GM19455 (cell line): ENCODE data around the gene FAM163B.
"Not testable (repeated sequence)": the region's sequence is repeated elsewhere in the genome, so short reads cannot be mapped to it uniquely, and the experiment has no call there.

ENCODE experiments used
- ATAC-seq: cut with Tn5 transposase; IDR thresholded peaks from one replicate; pipeline ENCODE4 v1.9.1; 2021; ENCODE audit not compliant: unreplicated experiment

FAM163B gene

DNA sequence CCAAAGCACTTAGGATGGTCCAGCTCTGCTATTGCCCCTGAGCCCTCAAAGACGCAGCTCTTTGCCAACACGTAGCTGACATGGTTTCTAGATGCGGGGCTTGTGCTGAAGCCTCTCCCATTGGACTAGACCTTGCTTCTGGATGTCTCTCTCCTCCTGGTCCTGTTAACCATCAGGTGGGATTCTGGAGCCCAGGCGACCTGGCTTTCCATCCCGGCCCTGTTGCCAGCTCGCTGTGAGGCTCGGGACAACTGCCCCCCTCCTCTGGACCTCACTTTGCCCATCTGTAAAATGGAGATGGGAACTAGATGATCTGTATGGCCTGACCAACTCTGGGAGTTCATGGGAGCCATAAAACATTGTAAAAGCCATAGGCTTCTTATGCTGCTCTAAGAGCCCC, 31.0 kb upstream of the FAM163B start:
- no peak for ATAC-seq

DNA sequence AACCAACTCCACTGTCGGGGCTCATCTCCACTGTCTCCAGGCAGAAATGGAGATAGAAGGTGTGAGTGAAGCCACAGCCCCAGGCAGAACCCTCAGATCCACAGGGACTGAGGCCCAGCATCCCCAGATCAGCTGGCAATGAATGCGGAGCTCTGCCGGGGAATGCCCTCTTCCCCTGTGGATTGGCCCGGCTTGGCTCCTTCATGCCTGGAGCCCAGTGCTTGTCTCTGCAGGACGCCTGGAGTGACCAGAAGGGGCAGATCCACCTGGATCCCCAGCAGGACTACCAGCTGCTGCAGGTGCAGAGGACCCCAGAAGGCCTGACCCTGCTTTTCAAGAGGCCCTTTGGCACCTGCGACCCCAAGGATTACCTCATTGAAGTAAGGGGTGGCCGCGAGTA, 30.4 kb upstream of the FAM163B start:
- no peak for ATAC-seq

DNA sequence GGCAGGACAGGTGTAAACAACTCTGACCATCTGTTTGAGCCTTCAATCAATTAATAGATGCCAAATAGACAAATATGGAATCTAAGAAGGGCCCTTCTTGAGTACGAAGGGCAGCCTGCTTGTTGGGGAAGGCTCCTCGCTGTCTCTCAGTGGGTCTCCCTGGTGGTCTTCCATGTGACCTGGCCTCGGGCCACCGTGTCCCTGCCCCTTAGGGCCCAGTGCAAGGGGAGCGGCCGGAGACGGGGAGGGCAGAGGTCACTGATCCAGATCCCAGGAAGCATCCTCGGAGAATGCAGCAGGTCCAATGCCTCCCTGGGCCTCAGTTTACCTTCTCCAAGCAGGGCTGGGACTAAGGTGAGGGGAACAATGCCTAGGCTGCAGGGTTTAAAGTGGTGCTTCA, 29.5 kb upstream of the FAM163B start:
- no peak for ATAC-seq

DNA sequence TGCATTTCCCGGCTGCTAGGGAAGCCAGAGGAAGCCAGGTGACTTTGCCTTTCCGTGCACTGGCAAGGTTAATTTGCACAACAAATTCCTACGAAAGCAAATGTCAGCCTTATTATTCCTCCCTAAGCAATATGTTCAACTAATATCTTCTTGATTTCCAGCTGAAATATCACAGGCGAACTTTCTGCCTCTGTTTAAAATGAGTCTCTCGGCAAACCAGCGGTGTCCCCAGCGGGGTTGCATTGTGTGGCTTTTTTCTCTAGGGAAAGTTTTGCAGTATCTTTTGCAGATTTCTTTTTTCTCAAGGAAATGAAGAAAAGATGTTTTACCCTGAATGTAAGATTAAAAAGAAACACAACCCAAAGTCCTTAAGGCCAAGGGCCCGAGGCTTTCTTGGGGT, 28.9 kb upstream of the FAM163B start:
- no peak for ATAC-seq

DNA sequence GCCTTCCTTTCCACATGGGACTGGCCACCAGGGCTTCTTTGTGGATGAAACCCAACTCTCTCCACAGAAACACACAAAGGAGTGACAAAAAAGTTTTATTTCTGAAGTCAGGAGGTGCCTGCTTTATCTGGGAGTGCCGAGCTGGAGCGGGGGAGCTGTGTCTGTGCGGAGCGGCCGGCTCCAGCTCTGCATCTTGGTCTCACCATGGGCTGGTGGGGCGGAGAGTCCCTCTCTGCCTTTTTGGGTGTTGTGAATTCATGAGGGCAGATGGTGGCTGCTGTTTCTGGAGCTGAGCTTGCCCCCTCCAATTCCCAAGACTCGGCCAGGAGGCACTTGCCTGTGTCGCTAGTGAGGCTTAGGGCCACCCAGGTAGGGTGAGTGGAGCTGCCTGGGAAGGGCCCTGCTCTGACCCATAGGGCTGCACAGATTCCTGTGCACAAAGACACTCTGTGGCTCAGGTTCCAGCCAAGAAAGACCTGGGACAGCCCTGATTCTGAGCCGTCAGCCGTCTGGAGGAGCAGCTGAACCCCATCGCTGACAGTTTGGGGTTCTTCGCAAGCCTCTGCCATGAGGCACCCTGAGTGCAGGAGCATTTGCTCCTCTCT, 28.4 kb upstream of the FAM163B start:
- ATAC-seq = no peak

DNA sequence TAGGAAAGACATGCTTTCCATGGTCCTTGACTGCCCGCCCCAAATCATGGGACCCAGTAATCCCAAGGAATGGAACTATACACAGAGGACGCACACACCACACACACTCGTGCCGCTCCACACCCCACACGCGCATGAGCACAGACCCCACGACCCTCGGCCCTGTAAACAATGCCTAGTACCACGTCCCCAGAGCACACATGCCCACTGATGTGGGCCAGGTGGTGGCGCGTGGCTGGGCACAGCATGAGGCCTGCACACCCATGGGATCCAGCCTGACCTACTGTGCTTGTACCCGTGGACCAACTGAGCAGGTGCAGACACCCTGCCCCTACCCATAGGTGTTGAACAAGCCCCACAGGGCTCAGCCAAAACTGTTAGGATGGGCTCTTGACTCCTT, 27.7 kb upstream of the FAM163B start:
- ATAC-seq = no peak

DNA sequence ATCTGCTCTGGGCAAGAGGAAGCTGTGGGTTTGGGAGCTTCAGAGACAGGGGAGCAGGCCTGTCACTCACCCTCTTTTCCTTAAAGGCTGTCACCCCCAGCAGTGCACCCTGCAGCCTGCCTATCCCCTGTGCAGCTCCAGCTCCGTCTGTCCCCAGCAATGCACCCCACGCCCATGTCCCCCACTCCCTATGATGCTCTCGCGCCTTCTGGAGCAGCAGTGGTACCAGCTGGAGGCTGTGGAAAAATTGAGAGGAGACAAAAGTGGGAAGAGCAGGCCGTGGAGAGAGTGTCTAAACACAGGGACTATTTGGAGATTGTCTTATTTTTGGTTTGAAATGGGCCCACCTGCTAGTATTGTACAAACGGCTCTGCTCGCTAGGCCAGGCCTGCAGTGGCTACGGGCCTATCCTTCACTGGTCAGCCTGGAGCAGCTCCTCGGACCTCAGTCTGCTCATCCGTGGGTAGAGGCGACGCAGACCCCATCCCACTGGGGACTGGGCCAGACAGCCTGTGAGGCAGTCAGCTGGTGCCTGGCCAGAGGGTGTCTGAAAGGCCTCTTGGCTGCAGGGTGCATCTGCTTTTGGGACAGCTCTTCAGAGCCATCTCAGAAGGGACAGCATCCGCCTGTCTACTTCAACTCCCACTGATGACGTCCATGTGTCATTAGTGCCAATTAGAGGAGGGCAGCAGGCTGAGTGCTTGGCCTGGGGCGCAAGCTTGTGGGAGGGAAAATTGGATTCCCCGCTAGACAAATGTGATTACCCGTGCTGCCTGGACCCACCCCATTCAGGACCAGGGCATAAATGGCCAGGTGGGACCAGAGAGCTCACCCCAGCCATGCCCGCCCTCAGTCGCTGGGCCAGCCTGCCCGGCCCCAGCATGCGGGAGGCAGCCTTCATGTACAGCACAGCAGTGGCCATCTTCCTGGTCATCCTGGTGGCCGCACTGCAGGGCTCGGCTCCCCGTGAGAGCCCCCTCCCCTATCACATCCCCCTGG, 26.6 kb upstream of the FAM163B start, which contains the start of gene DBH:
DBH (plus strand) TSS at position 831 of the 999 bp plus-strand sequence; CDS start at position 840, 9 bp downstream.
- ATAC-seq = no peak

DNA sequence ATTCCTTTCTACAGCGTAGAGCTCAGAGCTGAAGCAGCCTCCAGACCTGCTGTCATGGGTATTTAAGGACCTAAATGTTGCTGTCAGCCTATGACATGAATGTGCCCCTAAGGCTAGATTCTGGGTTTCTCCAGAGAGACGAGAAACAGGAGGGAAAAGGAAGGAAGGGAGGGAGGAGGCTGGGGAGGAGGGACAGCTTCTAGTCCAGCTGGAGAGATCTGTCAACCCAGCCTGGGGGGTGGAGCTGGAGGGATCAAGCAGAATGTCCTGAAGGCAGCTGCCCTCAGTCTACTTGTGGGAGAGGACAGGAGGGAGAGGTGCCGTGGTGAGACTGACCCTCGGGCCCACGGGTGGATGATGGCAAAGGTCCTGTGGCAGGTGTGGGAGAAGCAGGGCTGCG, 25.9 kb upstream of the FAM163B start:
- no peak for ATAC-seq

DNA sequence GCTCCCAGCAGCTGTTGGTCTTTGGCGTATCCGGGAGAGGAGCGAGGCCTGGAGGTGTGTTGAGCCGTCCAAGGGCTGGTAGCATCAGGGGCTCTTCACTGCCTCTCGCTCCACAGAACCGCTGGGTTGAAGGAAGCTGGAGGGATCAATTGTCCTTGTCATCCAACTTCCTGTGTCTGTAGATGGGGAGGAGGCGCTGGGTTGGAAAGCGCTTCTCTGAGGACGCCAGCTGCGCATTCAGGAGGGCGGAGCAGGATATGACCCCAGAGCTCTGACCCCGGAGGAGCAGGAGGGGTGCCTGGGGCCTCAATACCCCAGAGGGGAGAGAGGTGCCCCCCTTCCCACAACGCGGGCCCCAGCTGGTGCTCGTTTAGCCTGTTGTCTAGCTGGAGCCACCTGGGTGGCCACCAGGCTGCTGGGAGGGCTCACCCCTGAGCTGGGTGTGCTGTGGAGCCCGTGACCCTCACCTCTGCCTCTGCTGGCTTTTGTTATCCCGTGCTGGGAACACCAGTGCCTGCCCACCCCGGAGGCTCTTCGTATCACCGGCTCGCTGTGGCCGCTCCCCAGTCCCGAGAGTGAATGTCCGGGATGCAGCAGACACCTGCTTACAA, 25.0 kb upstream of the FAM163B start:
- ATAC-seq = no peak

DNA sequence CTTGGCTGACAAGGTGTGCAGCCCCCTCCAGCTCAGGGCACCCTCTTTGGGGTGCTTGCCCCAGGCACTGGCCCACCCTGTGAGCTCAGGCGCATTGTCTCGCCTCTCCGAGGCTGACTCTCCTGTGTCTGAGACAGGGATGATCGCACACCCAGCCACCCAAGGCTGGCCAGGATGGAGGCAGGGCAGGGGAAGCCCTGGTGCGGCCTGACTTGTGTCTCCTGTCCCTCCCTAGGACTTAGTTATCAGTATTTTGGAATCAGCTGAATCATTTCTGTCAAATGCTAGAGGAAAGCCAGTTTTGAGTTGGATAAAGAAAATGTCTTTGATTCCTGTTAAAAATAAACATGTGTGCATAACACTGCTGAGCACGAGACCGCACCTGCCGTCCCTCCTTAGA, 24.5 kb upstream of the FAM163B start:
- ATAC-seq = no peak

DNA sequence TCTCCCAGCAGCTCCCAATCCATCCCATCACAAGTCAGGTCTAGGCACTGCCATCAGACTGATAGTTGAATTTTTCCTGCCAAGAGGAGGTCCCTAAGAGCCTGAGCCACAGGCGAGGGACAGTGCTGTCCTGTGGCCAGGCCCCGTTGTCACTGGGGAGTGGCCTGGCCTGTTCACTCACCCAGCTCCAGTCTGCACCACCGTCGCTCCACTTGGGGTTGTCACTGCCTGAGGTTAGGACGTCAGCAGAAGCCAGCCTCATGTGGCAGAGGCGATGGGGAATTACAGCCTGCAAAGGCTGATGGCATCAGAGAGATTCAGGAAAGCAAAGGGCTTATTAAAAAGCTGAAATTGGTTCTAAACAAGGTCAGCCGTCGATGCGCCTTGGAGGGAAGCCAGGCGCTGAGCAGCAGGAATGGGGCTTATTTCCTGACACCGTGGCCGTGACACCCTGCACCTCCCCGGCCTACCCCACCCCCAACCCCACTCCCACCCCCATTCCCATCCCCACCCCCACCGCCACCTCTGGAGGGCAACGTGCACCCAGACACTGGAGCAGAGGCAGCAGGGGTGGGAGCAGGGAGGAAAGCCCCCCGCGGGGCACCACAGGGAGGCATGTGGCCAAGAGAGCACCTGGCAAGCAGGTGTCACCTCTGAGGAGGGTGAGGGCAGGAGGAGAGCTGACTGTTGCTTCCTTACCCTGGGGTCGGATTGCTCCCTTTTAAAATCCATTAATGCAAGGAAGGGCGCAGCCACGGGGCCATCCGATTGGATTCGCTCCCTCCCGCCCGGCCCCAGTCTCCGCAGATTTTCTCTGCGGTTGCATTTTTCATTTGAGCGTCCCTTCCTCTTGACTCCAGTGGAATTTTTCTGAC, 23.9 kb upstream of the FAM163B start:
- no peak for ATAC-seq

DNA sequence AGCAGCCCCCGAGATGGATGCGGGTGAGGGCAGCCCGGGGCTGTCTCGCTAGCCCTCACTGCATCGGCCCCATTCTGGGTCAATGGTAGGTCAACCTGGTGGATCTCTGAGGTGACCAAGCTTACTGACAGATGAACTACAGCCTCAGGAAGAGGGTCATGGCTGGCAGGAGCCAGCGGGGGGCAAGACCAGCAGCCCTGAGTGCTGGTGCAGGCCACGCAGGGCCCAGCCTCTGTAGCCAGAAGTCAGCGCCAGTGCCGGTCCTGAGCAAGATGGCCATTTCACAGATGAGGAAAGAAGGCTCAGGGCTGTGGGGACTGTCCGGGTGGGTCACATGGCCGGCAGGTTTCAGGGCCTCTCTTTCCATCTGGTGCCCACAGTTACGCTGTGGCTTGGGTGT, 21.9 kb upstream of the FAM163B start:
- ATAC-seq = no peak

DNA sequence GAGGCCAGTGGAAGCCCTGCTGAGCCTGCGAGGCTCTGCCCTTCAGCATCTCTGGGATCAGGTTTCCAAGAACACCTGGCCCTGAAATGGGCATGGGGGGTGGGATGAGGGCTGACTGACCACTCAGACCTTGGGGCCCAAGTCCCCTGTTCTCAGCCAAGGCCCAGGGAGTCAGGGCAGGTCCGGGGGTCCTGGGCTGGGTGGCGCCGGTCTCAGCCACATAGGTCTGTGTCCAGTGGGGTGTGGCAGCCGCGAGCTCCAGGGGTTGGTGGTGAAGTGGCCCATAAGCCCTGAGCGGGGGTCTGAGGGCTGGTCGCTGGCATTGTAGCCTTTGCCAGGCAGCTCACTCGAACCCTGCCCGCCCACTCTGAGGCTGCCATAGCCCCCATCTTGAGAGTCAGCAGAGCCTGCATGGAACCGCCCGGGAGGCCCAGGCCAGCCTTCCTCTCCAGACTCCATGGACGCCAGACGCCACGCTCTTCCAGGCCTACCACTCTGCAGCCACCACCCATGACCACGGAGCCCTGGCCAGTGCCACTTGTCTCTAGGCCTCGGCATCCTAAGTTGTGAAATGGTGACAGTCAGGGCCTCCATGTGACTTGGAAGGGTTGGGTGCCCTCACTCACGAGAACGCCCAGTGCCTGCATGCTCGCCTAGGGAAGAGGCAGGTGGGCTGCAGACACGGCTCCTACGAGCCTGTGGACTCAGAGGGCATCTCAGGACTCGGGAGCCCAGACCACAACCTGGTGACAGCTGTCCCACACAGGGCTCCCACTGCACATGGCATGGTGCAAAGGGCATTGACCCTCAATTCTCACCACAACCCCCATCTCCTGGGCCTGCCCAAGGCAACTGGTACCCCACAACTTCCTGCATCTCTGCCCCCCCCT, 20.3 kb upstream of the FAM163B start:
- no peak for ATAC-seq

DNA sequence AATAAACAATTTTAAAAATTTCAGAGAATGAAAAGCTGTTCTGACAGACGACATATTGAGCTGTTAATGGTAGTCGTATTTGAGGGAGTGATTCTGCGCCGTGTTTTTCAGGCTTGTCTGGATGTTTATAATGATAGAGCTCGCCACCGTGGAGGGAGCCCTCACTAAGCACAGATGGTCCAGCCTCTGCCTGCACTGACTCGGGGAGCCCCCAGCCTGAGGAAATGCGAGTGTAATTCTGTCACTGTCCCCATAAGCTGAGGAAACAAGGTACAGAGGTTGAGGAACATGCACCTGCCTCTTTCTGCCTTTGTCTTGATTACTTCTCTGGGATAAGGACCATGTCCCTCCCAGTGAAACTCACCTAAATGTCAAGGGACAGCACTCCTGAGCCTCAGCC, 19.6 kb upstream of the FAM163B start:
- no peak for ATAC-seq

DNA sequence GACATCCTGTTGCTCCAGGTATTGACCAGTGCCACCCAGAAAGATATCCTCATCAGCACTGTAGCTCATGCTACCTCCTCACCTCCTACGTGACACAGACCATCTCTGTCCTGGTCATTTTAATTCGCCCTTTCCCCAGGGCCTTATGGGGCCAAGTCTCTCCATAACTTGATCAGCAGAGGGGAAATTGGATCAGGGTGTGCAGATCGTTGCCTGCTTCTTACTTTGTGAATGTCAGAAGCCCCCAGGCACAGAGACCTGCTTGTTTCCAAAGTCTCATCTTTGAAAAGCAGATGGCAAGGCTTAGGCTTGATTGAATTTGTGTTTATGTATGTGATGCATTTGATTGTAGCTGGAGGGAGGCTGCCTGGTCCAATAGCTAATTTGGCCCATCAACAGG, 18.2 kb upstream of the FAM163B start:
- no peak for ATAC-seq

DNA sequence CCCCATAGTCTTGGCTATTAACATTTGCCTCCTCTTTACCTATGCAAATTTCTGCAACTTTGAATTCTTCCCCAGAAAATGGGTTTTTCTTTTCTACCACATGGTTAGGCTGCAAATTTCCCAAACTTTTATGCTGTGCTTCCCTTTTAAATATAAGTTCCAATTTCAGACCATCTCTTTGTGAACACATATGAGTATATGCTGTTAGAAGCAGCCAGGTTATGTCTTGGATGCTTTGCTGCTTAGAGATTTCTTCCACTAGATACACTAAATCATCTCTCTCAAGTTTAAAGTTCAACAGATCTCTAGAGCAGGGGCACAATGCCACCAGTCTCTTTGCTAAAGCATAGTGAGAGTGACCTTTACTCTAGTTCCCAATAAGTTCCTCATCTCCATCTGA, 16.8 kb upstream of the FAM163B start:
- ATAC-seq = not testable (repeated sequence)

DNA sequence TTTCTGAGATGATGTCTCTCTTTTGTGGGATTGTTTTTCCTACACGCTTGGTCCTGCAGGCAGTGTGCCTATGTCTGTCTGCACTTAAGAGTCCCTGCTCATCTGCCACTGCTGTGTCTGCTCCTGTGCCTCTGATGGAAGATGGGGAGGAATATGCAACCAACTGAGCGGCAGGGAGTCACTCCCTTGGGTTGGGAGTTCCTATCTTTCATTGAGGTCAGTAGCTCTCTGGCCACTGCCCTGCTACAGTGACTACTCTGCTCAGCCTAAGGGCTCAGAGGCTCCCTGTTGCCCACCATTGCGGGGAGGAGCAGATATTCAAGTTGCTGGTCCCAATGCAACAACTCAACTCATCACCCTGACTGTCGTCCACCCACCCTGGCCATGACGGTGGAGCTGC, 13.4 kb upstream of the FAM163B start:
- ATAC-seq = no peak

DNA sequence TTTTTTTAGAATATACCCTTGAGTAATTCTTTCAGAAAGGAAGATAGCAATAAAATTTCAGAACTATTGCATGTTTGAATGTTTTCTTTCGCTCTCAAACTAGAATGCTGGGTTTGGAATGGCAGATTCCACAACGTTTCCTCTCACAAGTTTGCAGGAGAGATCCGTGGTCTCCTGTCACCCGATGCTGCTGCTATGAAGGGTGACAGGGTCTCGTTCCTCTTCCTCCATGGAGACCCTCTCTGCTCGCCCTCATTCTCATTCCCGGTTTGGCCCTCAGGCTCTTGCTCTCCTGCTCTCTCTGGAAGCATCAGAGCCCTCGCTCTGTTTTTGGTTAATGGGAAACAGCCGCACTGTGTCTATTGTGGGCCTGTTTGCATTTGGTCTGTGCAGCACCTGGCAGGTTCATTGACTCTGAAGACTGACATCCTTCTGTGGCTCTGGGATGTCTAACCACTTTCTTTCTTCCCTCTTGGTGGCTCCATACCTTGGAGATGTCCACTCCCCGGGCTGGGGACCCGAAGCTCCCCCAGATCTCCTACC, 12.6 kb upstream of the FAM163B start:
- ATAC-seq = no peak

DNA sequence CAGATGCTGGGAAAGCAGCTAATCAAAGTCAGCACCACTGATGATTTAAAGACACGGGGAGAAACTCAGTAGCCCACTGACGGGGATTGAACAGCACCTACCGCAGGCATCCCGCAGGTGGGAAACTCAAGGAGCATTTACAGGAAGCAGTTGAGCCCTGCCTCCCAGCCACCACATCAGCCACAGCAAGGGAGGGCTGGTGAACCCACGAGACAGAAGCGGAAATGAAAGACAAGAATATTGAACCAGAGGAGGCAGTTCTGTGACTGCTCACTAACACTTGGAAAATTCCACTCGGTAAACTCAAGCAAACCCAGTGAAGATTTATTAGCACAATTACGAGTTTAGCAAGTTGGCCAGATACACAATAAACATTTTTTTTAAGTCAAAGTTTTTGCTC, 10.6 kb upstream of the FAM163B start:
- no peak for ATAC-seq

DNA sequence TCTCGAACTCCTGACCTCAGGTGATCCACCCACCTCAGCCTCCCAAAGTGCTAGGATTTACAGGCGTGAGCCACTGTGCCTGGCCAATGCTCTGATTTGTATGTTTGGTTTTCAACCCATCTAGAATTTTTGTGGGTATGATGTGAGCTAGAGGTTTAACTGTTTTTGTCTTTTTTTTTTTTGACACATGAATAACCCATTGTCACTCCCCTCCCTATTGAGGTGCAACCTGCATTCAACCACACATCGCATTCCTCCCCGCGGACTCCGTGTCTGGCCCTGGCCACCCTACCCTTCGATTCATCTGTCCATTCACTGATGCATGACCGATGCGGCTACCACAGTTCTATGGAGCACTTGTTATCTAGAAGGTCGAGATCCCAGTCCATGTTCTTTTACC, 9.5 kb upstream of the FAM163B start:
- ATAC-seq = no peak
